Cerebellar nuclear complex (tissue), 1 donor: Measurements from ENCODE around the gene CTSZ.
"Not testable (repeated sequence)": the region's sequence is repeated elsewhere in the genome, so short reads cannot be mapped to it uniquely, and the experiment has no call there.

Experiments used
- DNase-seq, 2 experiments: peaks; one replicate each; lab custom pipeline; 2025; lab: John Stamatoyannopoulos, UW

Gene CTSZ

DNA sequence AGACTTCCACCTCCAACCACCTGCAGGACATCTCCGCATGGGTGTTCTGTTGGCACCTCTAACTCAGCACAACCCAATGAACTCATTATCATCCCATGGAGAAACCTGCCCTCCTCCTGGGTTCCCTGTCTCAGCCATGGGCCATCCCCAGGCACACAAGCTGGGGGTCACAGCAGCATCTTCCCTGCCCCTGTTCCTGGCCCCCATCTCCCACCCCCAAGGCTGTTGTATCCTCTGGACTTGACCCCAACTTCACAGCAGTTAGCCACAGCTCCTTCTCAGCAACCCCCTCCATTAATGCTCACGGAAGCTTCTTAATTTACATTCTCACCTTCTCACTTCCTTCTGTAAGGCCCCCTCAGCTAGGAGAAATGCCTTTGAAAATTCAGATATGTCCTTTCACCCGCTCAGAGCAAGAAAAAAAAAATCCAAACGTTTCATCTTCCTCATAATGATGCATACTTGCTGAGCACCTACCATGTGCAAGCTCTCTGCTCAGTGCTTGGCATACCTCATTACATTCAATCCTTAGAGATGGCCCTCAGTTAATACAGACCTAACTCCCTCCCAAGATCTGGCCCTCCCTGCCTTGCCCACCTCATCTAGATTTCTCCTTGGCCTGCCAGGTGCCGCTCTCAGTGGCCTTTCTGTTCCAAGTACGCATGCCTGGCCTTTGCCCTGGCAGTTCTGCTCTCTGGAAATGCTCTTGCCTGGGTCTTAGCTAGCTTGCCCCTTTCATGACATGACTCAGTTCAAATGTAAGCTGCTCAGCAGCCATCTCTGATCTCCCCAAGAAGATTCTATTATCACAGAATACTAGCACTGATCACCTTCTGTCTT, 28.5 kb downstream of the CTSZ start:
- no peak for DNase-seq

DNA sequence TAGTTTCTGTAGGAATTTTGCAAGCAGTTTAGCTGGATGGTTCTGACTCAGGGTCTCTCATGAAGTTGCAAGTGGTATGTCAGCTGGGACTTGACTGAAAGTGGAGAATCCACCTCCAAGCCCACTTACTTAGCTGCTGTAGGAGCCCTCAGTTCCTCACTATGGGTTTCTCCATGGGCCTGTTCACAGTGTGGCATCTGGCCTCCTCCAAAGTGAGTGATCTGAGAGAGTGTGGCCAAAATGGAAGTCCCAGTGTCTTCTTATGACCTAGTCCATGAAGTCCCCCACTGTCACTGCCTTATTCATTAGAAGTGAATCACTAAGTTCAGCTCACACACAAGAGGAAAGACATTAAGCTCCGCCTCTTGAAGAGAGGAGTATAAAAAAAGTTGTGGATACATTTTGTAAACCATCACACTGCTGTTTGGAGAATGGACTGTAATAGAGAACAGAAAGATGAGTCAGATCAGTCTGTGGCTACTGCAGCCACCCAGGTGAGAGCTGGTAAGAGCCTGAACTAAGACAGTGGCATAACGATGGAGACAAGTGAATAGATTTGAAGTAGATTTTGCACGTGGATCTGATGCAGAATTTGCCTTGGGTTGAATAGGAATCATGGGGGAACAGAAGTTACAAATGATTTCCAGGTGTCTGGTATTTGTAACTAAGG, 30.9 kb downstream of the CTSZ start:
- no peak for DNase-seq

DNA sequence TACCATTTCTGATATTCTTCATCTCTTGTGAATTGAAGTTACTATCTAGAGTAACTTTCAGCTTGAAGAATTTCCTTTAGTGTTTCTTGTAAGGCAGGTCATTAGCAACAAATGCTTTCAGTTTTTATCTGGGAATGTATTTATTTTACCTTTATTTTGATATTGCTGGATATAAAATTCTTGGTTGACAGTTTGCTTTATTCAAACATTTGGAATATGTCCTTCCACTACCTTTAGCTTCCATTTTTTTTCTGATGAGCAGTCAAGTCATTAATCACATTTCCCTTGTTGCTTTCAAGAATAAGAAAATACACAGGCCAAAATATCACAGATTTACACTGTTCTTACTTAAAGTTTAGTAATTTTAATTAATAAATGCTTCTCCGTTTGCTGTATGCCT, 31.7 kb downstream of the CTSZ start:
- DNase-seq, result no peak

DNA sequence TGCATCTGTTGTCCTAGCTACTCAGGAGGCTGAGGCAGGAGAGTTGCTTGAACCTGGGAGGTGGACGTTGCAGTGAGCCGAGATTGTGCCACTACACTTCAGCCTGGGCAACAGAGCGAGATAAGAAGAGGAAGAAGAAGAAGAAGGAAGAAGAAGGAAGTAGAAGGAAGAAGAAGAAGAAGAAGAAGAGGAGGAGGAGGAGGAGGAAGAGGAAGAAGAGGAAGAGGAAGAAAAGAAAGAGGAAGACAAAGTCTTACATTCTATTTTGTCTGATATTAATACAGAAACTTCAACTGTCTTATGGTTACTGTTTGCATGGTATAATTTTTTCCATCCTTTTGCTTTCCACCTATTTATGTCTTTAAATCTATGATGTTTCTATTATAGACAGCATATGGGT, 33.2 kb downstream of the CTSZ start:
- DNase-seq, result no peak

DNA sequence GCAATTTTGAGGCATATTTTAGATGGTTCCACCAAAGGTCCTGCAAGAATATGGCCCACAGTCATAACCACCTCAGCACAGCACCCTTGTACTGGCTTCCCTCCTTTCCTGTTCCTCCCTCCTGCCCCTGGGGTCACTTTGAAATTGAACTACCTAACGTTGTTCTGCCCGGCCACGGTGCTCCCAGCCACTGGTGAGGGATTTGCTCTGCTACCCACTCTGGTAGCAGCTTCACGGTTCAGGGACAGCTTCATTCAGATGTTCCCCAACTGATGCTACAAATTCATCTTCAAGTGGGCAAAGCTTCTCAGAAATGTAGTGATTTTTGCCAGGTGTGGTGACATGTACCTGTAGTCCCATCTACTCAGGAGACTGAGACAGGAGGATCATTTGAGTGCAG, 33.9 kb downstream of the CTSZ start:
- DNase-seq, result no peak

DNA sequence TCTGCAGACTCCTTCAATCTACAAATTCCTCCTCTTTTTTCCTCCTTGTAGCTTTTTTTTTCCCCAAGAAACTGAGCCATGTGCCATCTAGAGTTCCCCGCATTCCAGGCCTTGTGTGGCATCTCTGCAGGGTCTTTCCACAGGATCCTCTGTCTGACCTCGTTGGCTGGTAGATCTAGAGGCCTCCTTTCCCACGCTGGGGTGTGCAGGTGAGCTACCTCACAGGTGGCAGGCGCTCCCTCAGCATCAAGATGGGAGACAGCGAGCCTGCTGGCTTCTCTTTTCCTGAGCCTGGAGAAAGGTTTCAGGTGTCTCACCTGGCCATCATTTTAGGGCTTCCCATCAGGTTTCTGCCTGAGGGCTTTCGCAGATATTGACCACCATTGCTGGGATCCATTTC, 35.6 kb downstream of the CTSZ start:
- no peak for DNase-seq

DNA sequence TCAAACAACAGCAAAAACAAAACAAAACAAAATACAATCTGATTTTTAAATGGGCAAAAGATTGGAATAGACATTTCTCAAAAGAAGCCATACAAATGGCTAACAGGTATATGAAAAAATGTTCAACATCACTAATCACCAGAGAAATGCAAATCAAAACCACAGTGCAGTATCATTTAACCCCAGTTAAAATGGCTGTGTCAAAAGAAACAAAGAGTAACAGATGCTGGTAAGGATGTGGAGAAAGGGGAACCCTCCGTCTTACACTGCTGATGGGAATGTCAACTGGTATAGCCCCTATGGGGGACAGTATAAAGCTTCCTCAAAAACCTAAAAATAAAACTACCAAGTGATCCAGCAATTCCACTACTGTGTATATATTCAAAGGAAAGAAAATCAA, 36.9 kb downstream of the CTSZ start:
- no peak for DNase-seq

DNA sequence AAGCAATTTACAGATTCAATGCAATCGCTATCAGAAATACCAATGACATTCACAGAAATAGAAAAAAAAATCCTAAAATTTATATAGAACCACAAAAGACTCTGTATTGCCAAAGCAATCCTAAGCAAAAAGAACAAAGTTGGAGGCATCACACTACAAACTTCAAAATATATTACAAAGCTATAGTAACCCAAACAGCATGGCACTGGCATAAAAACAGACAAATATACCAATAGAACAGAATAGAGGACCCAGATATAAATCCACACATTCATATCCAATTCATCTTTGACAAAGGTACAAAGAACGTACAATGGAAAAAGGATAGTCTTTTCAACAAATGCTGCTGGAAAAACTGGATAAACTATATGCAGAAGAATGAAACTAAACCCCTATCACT, 37.6 kb downstream of the CTSZ start:
- DNase-seq, result no peak

DNA sequence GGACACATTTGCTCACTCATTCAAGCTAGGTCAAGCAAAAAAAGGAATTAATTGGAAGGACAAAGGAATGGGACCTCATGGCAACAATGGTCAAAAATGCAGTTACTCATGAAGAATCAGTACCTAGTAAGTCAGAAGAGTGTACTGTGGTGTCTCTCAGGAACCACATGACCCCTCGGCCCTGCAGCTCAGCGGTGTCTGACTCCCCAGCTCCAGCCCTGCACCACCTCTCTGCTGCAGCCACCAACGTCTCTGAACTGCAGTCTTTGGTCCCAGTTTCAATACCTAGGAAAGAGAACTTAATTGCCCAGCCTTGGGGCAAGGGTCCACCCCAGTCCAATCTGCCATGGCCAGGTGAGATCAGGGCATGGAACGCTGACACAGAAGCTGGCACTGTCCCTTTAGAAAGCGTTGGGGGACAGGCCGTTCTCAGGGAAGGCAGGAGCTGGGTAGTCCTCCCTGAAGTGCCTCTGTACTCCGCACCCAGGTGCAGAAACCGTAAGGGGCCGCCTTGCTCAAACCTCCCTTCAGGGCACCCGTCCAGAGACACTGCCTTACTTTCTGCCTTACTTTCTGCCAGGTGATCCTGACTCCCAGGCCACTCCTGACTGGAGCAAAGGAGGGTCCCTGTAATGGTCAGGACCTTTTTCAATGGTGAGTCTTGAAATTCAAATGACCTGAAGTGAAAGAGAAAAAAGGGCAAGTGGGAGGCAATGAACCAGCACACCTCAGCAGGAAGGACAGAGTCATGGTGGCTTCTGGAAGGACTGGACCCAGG, 39.2 kb downstream of the CTSZ start:
- DNase-seq, result no peak

DNA sequence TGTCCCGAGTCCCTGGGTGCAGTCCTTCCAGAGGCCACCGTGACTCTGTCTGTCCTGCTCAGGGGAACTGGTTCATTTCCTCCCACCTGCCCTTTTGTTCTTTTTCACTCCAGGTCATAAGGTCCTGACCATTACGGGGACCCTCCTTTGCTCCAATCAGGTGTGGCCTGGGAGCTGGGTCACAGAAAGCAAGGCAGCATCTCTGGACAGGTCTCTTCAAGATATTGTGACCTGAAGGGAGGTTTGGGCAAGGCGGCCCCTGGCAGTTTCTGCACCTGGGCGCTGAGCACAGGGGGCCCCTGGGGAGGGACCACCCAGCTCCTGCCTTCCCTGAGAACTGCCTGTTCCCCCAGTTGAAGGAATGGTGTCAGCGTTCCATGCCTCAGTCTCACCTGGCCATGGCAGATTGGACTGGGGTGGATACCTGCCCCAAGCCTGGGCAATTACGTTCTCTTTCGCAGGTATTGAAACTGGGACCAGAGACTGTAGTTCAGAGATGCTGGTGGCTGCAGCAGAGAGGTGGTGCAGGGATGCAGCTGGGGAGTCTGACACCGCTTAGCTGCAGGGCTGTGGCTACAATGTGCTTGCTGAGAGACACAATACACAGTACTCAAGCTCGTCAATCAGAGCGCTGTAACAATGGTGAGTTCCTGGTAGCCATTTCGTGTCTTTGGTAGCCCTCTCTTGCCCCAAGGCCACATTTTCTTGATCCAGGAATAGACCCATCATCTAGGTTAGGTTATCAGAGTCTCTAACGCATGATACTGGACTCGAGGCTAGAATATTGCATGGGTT, 41.6 kb downstream of the CTSZ start:
- DNase-seq, result no peak

DNA sequence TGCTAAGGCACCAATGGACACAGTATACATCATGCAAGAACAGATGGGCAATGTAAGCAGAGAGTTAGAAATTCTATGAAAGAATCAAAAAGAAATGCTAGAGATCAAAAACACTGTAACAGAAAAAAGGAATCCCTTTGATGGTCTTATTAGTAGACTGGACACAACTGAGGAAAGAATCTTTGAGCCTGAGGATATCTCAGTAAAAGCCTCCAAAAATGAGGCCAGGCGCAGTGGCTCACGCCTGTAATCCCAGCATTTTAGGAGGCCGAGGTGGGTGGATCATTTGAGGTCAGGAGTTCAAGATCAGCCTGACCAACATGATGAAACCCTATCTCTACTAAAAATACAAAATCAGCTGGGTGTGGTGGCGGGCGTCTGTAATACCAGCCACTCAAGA, 43.1 kb downstream of the CTSZ start:
- not testable (repeated sequence) for DNase-seq

DNA sequence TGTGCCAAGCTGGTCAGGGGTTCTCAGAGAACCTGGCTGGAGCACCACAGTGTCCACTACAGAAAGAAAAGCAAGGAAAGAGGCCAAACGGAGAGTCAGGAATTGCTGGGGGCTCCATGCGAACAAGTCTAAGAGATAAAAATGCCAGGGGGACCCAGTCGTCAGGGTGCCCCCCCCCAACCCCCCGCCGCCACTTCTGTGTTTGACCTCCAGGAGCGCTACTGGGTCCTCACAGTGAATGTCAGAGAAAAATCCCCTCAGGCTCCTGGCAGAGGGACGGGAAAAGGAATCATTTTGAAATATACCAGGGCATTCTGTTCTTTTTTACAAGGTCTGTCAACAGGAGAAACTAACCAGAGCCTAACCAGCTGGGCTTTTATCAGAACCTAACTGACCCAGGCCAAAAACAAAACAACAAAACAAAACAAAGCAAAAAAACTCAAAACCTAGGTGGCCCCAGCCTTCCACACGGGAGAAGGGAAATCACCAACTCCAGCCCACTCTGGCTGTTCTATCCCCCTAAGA, 43.9 kb downstream of the CTSZ start:
- DNase-seq, result no peak

DNA sequence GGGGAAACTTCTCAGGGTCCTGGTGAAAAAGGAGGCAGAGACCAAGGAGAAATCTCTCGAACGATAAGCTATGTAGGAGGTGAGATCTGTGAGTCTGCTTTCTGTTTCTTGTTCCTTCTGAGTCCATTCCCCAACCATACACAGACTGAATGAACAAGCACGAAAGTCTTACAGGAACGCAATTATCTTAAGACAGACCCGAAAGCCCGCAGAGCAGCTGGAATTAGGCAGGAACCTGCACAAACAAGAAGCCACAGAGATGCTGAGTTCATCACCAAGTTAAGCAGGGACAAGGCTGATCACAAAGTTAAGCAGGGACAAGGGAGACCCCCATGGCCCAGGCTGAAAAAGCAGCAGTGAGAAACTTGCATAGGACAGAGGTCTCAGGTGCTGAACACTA, 47.4 kb downstream of the CTSZ start:
- DNase-seq, result no peak

DNA sequence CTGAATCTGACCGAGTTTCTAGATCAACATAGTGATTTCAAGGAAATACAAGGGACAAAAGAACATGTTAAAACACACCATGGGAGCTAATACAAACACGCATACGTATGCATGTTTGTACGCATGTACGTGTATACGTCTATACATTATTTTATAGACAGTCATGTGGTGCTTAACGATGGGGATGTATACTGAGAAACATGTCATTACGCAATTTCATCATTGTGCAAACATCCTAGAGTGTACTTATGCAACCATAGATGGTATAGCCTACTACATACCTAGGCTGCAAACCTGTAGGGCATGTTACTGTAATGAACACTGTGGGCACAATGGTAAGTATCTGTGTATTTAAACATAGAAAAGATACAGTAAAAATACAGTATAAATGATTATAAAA, 51.0 kb downstream of the CTSZ start:
- no peak for DNase-seq

DNA sequence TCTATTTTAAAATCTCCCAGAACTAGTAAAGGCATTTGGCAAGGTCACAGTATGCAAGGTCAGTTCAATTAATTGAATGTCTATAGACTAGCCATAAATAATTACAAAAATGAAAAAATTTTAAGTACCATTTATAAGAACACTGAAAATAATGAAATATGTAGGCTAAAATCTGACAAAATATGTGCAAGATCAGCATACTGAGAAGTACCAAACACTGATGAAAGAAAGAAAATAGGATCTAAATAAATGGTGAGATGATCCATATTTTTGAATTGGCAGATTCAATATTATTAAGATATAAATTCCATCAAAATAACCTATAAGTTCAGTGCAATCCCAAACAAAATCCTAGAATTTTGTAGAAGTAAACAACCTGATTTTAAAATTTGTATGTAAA, 54.0 kb downstream of the CTSZ start:
- DNase-seq, result no peak

DNA sequence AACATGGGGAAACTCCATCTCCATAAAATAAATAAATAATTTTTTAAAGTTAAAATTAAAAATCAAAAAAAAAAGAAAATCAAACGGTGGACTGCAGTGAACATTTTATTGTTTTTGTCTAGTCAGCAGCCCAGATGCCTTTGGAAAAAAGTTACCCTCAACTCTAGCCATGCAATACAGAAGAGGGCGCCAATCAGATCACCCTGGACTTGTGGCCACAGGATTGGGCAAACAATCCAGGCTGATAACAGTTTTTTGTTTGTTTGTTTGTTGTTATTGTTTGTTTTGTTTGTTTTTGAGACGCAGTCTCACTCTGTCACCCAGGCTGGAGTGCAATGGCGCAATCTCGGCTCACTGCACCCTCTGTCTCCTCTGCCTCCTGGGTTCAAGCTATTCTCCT, 56.5 kb downstream of the CTSZ start:
- DNase-seq, result no peak

DNA sequence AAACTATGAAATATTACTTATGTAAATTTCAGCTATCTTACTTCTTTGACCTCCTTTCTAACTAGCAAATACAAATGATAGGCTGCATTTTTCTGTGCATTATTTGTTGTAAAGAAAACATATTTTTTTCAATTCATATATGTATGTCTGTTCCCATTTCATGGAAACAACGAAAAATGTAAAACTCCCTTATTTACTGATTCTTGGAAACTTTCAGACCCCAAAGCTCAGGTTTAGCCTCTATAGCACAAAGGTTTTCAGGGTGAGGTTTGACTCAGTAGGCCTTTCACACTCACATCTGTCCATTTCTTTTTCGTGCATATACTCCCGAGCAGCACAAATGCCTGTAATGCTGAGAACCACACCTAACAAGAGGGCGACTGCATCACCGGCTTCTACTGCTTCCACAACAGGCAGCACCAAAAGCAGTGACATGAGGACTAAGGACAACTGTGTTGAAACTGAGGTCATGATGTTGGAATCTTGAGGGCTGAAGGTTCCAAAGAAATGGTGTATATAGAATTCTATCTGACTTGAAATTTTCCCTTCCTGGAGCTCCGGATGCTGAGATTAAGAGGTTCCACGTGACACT, 59.2 kb downstream of the CTSZ start:
- not testable (repeated sequence) for DNase-seq

DNA sequence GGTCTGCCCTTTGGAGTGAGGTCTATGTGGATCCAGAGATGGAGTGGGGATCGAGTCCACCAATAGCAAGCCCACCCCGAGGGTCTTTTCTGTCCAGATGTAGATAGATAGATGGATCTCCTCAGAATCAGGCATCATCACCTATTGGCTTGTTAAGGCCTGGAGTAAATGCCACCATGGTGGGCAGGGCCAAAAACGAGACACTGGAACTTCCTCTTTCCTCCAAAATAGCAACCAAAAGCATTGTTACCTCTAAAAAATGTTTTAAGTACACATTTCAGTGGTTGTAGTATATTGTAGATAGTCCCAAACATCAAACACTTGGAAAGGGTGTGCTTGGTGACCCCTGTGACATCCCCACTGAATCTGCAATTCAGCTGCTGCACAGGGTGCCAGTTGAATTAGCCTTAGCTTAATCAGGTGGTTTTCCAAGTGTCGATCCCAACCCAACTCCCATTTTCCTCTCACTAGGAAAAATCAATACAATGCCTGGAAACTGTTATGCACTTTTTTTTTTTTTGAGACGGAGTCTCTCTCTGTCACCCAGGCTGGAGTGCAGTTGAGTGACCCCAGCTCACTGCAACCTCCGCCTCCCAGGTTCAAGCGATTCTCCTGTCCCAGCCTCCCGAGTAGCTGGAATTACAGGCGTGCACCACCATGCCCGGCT, 61.0 kb downstream of the CTSZ start:
- no peak for DNase-seq
